Activated B cell treated with CpG ODN at 0.5 μM for 24 hours (primary cell): ENCODE measurements around the gene MLN. TPM values are rescaled to one million over a fixed set of nuclear protein-coding genes. Genes with fewer than 3 reads are reported as not detected.

Experiments
- ATAC-seq: fragments of 200-7000 bp; cut with Tn5 transposase; one replicate; pipeline ENCODE4 v1.10.0; 2021; ENCODE audit warnings: low read depth, mild to moderate bottlenecking, moderate library complexity
- CTCF ChIA-PET: fragments of 350-600 bp; sonication (Branson Sonifier 250); formaldehyde crosslinking; loops from one replicate; lab custom pipeline; 2021; ENCODE audit warnings: antibody characterized with exemption; lab: Charles Lee
- POLR2A ChIA-PET: fragments of 350-600 bp; sonication (Branson Sonifier 250); formaldehyde crosslinking; loops from one replicate; lab custom pipeline; 2021; ENCODE audit warnings: antibody characterized with exemption; lab: Charles Lee
- DNase-seq: peaks from one replicate; pipeline ENCODE4 v3.0.0; 2022
- H3K27ac Mint-ChIP-seq: one replicate; pipeline ENCODE4 v1.8.0; 2020; ENCODE audit warnings: mixed read lengths
- H3K27me3 Mint-ChIP-seq: one replicate; pipeline ENCODE4 v1.8.0; 2021; ENCODE audit warnings: mixed read lengths
- H3K36me3 Mint-ChIP-seq: one replicate; pipeline ENCODE4 v1.8.0; 2021; ENCODE audit warnings: low read depth, mixed read lengths
- H3K4me1 Mint-ChIP-seq: one replicate; pipeline ENCODE4 v1.8.0; 2021; ENCODE audit warnings: mixed read lengths
- H3K4me3 Mint-ChIP-seq: one replicate; pipeline ENCODE4 v1.8.0; 2020; ENCODE audit warnings: mild to moderate bottlenecking, mixed read lengths
- H3K9me3 Mint-ChIP-seq: one replicate; pipeline ENCODE4 v1.8.0; 2020; ENCODE audit warnings: mixed read lengths
- intact Hi-C: fragments of 100-400 bp; cut with micrococcal nuclease; formaldehyde crosslinking; loops from one replicate; pipeline ENCODE4 v1.15.1; 2024
- total RNA-seq: library from RNA; stranded (reverse); gene quantifications from 2 replicates; pipeline ENCODE4 v1.2.3, GENCODE V29; 2022
- TF ChIP-seq, protein P1 (sequence below): fragments of 200-600 bp; IDR thresholded peaks from one replicate; pipeline ENCODE4 v1.8.0; 2022; ENCODE audit warnings: antibody characterized with exemption, mild to moderate bottlenecking

Gene MLN
- total RNA-seq, 1 donor from 2014 or later, result not detected

DNA sequence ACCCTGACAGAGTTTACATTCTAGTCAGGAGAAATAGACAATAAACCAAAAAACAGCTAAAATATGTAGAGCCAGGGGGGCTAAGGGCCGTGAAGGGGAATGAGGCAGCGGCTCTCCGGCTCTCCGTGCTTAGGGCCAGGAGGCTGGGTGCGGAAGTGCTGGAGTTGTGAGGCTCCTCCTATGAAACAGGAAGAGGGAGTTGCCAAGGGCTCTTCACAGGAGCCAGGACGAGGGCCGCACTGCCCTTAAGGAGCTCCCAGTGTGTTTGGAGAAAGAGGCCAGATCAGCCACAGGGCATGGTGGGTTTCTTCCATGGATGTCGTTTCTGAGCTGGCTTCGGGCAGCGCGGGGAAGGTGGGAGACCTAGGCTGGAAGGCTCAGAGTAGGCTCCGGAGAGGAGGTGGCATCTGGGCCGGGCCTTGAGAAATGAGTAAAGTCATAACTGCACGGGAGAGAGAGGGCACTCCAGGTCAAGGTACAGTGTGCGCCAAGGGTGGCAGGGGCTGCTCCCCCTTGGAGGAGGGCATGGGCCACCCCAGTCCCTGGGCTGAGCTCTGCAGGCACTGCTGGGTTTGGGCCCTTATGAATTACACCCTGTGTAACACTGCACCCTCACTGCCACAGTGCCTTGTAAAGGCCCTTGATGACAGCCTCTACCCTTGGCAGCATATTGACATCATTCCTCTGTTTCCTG, 20.8 kb upstream of the MLN start:
- ATAC-seq, result no peak
- no peaks in the 10 kb centered on the region for H3K9me3 Mint-ChIP-seq
- POLR2A ChIA-PET, result no interaction called here
- intact Hi-C loops, result no loop called here
- no peak overlapping the region for H3K27ac Mint-ChIP-seq
- no peak for DNase-seq
- H3K36me3 Mint-ChIP-seq, result no peaks in the 10 kb centered on the region
- TF ChIP-seq, protein P1, sequence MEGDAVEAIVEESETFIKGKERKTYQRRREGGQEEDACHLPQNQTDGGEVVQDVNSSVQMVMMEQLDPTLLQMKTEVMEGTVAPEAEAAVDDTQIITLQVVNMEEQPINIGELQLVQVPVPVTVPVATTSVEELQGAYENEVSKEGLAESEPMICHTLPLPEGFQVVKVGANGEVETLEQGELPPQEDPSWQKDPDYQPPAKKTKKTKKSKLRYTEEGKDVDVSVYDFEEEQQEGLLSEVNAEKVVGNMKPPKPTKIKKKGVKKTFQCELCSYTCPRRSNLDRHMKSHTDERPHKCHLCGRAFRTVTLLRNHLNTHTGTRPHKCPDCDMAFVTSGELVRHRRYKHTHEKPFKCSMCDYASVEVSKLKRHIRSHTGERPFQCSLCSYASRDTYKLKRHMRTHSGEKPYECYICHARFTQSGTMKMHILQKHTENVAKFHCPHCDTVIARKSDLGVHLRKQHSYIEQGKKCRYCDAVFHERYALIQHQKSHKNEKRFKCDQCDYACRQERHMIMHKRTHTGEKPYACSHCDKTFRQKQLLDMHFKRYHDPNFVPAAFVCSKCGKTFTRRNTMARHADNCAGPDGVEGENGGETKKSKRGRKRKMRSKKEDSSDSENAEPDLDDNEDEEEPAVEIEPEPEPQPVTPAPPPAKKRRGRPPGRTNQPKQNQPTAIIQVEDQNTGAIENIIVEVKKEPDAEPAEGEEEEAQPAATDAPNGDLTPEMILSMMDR, result no peak
- H3K27me3 Mint-ChIP-seq, result peaks cover 13% of the 10 kb centered on the region
- H3K4me1 Mint-ChIP-seq, result no peaks in the 10 kb centered on the region
- no peak overlapping the region for H3K4me3 Mint-ChIP-seq
- CTCF ChIA-PET, result no interaction called here

DNA sequence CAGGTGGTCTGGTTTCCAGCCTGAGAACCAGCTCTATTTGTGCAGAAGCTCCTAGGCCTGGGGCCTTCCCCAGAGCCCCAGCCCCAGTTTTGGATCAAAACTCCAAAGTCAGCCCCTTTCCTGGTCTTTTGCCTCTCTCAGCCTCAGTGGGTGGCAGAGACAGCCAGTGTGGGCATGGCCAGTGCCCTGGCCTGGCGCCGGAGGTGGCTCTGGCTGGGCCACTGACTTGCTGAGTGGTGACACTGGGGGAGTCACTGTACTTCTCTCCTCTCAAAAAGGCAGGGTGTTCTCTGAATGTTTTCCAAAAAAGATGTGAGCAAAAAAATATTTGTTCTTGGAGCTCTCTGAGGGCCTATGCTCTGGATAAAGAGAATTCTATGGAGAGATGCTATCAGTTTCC, 20.0 kb upstream of the MLN start:
- no peak overlapping the region for H3K4me3 Mint-ChIP-seq
- TF ChIP-seq, protein P1, result no peak
- no peaks in the 10 kb centered on the region for H3K36me3 Mint-ChIP-seq
- no peaks in the 10 kb centered on the region for H3K4me1 Mint-ChIP-seq
- peaks cover 12% of the 10 kb centered on the region for H3K27me3 Mint-ChIP-seq
- POLR2A ChIA-PET, result no interaction called here
- ATAC-seq, result no peak
- intact Hi-C loops, result no loop called here
- CTCF ChIA-PET, result no interaction called here
- DNase-seq, result no peak
- no peak overlapping the region for H3K27ac Mint-ChIP-seq
- no peaks in the 10 kb centered on the region for H3K9me3 Mint-ChIP-seq

DNA sequence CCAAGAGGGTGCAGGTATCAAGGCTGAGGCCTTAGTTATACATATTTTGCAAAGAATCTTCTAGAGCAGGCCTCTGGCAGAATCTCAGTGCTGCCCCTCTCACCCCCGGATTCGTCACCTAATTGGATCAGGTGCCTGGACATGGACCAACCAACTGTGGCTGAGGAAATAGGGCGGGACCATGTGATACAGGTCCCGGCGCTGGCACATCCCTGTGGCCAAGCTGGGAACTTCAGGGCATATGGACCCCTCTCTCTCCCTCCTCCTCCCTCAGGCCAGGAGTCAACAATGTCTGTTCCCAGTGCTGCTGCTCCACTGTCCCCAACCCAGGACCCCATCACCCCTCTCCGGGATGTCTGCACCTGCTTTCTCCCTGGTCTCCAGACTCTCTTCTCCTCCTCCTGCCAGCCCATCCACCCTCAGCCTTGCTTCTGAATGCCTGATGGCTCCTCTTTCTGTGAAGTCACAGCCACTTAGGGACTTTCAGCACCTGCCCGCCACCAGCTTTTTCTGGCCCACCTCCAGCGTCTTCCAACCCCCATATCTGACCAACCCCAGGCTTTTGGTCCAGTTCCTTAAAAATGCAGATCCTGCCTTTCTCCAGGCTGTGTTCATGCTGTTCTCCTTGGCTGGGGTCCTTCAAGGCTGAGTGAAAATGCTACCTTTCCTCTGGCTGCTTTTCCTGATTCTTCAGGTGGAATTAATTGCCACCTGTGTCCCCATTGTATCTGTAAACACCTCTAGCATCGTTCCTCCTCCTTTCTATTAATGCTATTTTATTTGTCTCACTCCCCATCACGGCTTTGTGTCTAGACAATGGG, 19.0 kb upstream of the MLN start:
- H3K4me3 Mint-ChIP-seq, result no peak overlapping the region
- intact Hi-C loops, result no loop called here
- TF ChIP-seq, protein P1, result no peak
- CTCF ChIA-PET, result no interaction called here
- DNase-seq (no peak), ATAC-seq (no peak)
- peaks cover 14% of the 10 kb centered on the region for H3K27me3 Mint-ChIP-seq
- no peak overlapping the region for H3K27ac Mint-ChIP-seq
- H3K9me3 Mint-ChIP-seq, result no peaks in the 10 kb centered on the region
- no peaks in the 10 kb centered on the region for H3K4me1 Mint-ChIP-seq
- no peaks in the 10 kb centered on the region for H3K36me3 Mint-ChIP-seq
- POLR2A ChIA-PET, result no interaction called here

DNA sequence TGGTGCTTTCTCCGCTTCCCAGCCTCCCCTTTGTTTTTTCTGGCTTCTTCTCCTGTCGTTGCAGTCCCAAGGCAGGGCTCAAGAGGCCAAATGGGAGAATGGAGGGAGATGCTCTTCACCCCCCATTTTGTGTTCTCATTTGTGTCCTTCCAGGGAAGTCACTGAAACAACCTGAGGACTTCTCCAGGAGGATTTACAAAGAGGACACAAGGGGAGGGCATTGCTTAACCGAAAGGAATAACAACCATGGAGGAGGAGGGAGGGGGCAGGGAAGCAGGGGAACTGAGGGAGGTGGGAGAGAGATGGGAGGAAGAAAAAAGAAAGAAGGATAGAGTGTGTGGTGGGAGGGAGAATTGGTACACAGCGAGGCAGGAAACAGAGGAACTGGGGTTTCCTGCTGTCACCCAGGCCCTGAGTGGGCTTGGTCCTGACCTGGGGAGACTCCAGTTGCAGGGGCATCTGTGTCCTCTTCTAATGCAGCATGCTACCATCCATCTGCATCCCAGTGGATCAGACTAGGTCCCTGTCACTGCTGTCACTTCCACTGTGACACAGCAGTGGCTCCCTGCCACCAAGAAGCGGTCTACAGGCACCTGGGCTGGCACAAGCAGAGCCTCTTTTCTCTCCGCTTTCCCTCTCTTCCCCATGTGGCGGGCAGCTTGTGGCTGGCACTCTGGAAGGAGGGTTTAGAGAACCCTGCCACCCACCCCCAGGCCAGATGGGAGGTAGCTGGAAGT, 17.1 kb upstream of the MLN start:
- Mint-ChIP-seq H3K27ac (no peak overlapping the region), H3K4me3 (no peak overlapping the region), H3K9me3 (no peaks in the 10 kb centered on the region), H3K4me1 (no peaks in the 10 kb centered on the region), H3K36me3 (no peaks in the 10 kb centered on the region), H3K27me3 (peaks cover 19% of the 10 kb centered on the region)
- ATAC-seq (no peak), DNase-seq (no peak)
- ChIA-PET CTCF (no interaction called here), POLR2A (no interaction called here)
- TF ChIP-seq, protein P1, result no peak
- intact Hi-C loops, result no loop called here

DNA sequence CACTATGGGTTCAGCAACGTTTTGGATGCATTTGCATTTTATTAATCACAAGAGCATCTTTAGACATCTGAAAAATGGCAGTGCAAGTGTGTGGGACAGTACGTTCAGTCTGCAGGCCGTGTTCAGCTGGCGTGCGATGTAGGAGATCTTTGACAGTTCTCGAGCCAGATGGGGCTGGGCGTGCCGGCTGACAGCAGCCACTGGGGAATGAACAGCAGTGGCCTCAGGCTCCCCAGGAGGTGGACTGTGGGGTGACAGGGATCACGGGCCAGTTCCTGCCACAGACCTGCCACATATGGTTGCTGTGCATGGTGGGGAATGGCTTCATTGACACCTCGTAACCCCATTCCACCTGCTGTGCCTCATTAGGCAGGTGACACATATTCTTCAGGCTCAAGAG, 16.4 kb upstream of the MLN start:
- CTCF ChIA-PET, result no interaction called here
- no peak overlapping the region for H3K4me3 Mint-ChIP-seq
- TF ChIP-seq, protein P1, result no peak
- POLR2A ChIA-PET, result no interaction called here
- intact Hi-C loops, result no loop called here
- H3K36me3 Mint-ChIP-seq, result no peaks in the 10 kb centered on the region
- H3K27ac Mint-ChIP-seq, result no peak overlapping the region
- ATAC-seq (no peak), DNase-seq (no peak)
- H3K4me1 Mint-ChIP-seq, result no peaks in the 10 kb centered on the region
- H3K27me3 Mint-ChIP-seq, result peaks cover 26% of the 10 kb centered on the region
- H3K9me3 Mint-ChIP-seq, result no peaks in the 10 kb centered on the region
